ENCODE measurements around the gene DEFB114.
"Not testable (repeated sequence)": the region's sequence is repeated elsewhere in the genome, so short reads cannot be mapped to it uniquely, and the experiment has no call there.

The DEFB114 gene

GRCh38 chr6:49964064-49964463 lies at the start of gene DEFB114:
DEFB114 (minus strand) TSS chr6:49964164; CDS start chr6:49964105, 59 bp downstream.
- no peak for DNase-seq (ENCODE audit: low spot score)

- no peak for DNase-seq (ENCODE audit: low spot score)
Measured at GRCh38 chr6:50007819-50008218, 43.9 kb upstream of the DEFB114 start.

DNA sequence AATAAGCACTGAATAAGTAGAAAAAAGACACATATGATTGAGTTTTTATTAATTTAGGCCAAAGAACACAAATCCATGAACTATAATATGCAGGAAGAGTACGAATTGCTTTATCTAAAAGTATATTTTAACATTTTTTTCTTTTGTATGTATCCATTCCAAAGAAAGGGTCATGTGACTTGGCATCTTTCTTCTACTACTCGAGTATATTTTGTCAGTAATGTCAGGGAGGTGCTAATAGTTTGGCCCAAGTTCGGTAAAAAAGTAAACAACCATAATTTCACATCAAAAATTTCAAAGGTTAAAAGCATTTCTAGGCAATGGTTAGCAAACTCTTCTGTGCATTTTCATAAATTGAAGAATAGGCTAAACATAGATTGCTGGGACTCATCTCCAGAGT lies 39.2 kb upstream of the DEFB114 start:
- DNase-seq (ENCODE audit: low spot score) = no peak

GRCh38 chr6:49995278-49995677 lies 31.3 kb upstream of the DEFB114 start:
- DNase-seq (ENCODE audit: low spot score) = no peak

- no peak for DNase-seq (ENCODE audit: low spot score)
Measured at GRCh38 chr6:49988900-49989299, 24.9 kb upstream of the DEFB114 start.

DNA sequence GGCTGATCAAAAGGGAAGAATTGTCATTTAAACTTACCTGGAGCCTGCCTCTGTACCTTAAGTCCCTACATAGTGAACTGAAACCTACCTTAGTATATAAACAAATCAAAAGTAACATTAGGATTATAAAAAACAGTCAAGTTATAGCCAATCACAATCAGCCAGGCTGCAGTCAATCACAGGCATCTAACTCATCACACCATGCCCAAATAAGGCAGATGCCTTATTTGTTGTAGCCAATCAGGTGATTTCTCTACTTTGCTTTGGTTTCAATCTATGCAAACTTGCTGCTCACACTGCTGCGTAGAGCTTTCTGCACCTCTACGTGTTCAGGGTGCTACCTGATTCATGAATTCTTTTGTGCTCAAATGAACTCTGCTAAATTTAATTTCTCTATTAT lies 23.8 kb upstream of the DEFB114 start:
- no peak for DNase-seq (ENCODE audit: low spot score)

GRCh38 chr6:49986551-49986950 lies 22.6 kb upstream of the DEFB114 start:
- no peak for DNase-seq (ENCODE audit: low spot score)

- DNase-seq (ENCODE audit: low spot score) = no peak
Measured at GRCh38 chr6:49982046-49982445, 18.1 kb upstream of the DEFB114 start.

DNA sequence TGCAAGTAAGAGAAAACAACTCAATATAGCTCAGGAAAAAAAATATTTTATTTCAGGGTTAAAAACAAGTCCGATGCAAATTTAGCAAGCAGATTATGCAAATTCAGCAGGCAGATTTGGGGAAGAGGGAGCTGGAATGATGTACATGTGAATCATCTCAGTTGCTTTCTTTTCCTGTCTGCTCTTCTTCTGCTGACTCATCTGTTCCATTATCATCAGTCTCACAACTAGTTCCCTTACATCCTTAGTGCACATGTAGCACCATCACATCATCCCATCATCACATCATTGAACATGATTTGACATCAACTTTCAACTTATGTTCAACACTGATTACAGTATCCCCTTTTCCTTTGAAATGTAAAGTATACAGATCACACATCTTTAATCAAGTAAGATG lies 16.9 kb upstream of the DEFB114 start:
- DNase-seq (ENCODE audit: low spot score) = no peak

GRCh38 chr6:49979584-49979983 lies 15.6 kb upstream of the DEFB114 start:
- no peak for DNase-seq (ENCODE audit: low spot score)

DNA sequence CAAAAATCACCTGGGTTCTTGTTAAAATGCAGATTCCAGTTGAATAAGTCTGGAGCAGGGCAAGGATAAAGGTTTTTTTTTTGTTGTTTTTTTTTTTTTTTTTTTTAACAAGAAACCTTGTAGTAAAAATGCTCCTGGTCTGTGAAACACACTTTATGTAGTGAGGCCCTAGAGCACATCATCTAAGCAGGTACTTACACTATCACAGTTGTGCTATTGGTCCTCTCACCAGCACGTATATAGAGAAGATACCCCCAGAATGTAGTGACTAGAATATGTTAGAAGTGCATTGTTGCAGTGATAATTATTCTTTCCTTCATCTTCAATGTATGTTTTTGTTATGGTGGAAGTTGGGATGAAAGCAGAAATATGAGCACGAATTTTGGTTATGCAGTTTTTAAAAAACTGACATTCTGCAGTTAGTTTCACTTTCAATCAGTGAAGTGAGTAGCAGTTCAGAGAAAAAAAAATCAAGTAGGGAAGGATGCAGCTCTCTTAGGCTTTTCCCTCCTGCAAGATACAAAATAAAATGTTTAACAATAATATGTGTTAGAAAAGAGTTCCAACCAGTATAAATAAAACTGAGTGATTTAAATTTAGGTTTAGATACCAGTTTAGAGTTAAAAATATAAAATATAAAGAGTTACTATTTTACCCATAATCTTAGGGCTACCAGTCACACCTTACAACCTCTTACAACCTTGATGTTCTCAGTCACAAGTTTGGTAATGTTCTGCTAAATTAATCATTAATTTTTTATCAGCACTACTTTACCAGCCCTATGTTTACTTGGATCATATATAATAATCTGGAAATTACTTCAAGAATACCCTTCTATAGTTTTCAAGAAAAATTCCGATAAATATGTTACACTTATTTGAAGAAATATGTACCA lies 14.6 kb upstream of the DEFB114 start:
- no peak for DNase-seq (ENCODE audit: low spot score)

DNA sequence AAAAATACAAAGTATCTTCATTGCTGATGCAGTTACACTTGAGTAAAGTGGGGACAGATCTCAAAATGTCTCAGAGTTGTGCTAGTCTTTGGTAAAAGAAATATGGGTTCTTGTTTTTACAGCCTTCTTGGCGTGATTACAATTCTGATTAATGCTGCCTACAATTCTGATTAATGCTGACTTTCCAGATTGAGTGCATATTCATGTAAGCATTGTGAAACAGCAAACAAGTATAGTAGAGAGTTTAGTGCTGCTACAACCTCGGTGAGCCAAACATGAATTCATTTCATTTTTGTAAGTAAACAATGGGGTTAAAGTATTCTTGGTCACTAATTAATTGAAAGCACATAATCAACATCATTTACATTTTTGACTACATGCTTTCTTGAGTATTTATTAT lies 5.6 kb upstream of the DEFB114 start, which contains the start of gene DEFB113:
Gene DEFB113, minus strand, starts transcription at position 21 of the 400 bp plus-strand sequence. Its CDS starts 0 bp downstream, at position 21.
- no peak for DNase-seq (ENCODE audit: low spot score)

- no peak for DNase-seq (ENCODE audit: low spot score)
Measured at GRCh38 chr6:49966823-49967222, 2.9 kb upstream of the DEFB114 start.

DNA sequence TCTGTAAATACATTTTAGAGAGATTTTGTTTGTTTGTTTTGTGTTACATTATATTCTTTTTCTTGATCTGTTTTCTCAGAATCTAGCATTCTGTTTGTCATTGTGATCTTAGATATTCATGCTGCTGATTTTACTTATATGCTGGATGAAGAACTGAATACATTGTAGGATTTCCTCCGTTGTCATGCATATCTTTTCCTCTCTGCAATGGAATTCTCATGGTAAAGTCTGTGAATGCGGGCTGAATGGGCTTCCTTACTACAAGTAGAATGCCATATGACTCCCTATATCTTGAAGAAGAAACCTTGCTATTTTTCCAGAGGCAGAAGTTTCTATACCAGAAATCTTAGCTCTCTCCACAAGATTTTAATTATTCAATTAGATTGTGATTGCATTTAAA lies 2.4 kb upstream of the DEFB114 start:
- no peak for DNase-seq (ENCODE audit: low spot score)

- no peak for DNase-seq (ENCODE audit: low spot score)
Measured at GRCh38 chr6:49958180-49958579, 5.8 kb downstream of the DEFB114 start.

DNA sequence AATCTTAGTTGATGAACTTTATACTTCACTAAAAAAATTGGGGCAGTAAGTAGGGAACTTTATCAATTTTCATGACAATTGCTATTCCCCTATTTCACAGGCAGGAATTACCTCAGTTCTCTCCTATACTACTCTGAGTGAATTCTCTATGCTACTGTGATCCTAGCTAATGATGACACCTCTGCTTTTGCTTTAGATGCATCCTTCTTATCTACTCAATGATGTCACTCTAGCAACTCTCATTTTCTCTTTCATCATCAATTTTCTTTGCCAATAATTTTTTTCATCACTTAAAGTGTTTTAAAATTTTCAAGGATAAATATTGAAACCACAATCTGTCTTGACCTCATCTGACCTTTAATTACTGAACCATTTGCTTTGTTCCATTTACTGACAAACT lies 8.1 kb downstream of the DEFB114 start:
- DNase-seq (ENCODE audit: low spot score) = no peak

GRCh38 chr6:49951926-49952325 lies 12.0 kb downstream of the DEFB114 start:
- no peak for DNase-seq (ENCODE audit: low spot score)

GRCh38 chr6:49950415-49950751 lies 13.6 kb downstream of the DEFB114 start:
- DNase-seq (ENCODE audit: low spot score) = no peak

- DNase-seq (ENCODE audit: low spot score) = no peak
Measured at GRCh38 chr6:49949062-49949461, 14.9 kb downstream of the DEFB114 start.

- no peak for DNase-seq (ENCODE audit: low spot score)
Measured at GRCh38 chr6:49946835-49947234, 17.1 kb downstream of the DEFB114 start.

GRCh38 chr6:49944068-49944467 lies 19.9 kb downstream of the DEFB114 start:
- not testable (repeated sequence) for DNase-seq (ENCODE audit: low spot score)

DNA sequence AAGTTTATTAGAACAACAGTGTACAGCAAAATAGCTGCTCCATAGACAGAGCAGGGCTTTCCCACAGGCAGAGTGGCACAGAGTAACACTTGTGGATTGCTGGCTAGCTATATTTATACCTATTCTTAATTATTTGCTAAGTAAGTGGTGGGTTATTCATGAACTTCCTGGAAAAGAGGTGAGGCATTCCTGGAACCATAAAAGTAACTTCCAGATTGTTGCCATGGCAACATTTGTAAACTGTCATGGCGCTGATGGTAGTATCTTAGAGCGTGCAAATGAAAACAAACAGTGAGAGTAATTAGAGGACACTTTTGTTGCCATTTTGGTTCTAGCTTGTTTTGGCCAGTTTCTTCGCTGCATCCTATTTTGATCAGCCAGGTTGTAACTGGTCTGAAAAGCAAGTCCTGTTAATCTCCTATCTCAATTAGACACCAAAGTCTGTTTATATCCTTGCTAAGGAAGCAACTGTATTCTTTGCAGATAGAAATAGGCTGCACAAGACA lies 23.9 kb downstream of the DEFB114 start:
- no peak for DNase-seq (ENCODE audit: low spot score)

- no peak for DNase-seq (ENCODE audit: low spot score)
Measured at GRCh38 chr6:49937811-49938210, 26.2 kb downstream of the DEFB114 start.

DNA sequence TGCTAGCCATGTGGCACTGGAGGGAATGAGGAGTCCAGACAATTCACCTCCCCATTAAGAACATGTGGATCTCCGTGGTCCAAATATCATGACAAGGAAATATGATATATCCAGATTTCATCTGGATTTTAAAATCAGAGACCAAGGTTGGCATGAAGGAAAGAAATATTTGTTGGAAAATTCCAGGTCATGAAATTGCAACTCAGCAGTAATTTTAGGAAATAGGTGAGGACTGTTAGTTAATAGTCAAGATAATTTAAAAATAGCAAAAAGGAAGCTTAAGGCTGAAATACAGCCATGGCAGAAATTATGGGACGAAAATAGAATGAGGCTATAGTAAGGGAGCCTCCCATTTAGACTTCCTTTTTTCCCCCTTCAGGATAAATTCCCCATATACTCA lies 26.9 kb downstream of the DEFB114 start:
- no peak for DNase-seq (ENCODE audit: low spot score)
